GM19463 (cell line): ENCODE results near the gene CTNNBIP1.
A peak's percentile ranks its signal among the peaks of the same experiment; 100 is the strongest.

Source experiments
- ATAC-seq: cut with Tn5 transposase; IDR thresholded peaks from one replicate; pipeline ENCODE4 v1.9.1; 2021; ENCODE audit warnings: mild to moderate bottlenecking, moderate library complexity; ENCODE audit not compliant: unreplicated experiment

CTNNBIP1 gene

DNA sequence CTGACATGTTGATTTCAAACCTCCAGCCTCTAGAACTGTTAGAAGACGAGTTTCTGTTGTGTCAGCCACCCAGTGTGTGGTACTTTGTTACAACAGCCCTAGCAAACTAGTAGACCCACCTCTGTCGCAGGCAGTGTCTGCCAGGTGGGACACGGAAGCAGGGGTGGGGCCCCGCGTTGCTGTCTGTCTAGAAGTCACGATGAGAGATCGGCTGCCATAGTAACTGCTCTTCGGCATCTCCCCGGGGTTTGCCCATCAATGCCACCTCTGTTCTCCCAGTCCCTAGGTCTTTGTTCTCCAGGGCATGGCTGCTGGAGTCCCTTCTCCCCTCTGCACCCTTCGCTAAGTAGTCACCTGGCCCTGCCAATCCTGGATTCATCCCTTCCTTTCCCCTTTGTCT, 71.1 kb downstream of the CTNNBIP1 start:
- ATAC-seq: no peak

DNA sequence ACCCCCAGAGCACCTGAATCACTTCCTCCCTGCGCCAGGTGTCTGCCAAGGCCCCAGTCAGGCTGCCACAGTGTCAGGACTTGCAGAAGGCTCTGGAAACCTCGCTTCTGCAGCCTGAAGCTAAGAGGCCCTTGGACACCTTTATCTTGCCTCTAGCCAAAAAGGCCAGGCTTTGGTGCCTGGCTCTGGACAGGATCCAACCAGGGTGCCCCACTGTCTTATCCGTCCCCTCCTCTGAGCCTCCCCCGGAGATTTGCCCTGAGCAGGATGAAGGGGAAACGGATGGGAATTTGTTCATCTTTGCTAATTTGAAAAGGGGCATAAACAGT, 73.5 kb downstream of the CTNNBIP1 start:
- ATAC-seq: no peak

DNA sequence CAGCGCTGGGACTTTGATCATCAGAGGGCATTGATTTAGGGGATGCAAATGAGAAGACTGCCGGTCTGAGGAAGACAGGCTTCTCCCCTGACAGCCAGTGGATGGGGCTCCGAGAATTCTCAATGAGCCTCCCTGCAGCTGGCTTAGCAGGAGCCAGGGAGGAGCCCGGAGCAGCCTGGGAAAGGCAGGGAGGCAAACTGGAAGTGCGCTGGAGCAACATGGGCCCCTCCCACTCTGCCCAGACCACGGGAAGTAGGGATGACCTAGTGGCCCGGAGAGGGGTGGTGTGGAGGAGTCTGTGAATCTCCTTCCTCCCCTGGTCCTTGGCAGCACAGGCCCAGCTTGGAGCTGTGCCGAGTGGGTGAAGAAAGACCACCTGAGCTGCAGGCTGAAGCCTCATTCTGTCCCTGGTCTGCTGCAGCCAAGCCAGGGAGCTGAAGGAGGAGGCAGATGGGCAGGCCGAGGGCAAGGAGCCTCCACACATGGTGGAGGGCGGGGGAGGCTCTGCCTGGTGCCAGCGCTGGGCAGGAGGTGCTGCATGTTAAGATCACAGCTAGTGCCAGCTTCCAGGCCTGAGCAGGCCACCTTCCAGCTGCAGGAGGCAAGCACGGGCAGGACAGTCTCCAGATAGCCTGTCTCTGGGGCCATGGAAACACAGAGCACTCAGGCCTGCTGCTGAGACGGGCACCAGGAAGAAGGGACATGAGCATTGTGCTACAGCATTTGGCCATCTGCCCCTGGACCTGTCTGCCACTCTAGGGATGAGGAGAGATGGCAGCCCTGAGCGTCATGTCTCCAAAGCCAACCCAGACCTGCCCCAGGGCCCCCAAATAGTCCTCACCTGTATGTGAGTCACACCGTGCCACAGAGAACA, 74.1 kb downstream of the CTNNBIP1 start:
- ATAC-seq: no peak

DNA sequence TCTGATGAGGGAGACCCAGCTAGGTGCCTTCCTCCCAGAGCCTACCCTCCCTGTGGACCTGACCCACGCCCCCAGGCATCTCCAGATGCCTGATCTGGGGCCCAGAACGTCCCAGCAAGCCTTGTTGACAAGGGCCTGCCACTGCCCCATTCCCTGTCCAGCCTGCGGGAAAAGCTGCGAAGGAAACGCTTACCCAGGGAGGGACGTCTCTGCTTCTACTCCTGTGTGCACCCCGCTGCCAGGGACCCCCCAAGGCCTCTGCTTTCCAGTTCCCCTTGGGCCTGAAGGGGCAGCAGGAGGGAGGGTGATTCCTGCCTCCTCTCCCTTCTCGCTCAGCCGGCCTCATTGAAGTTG, 74.7 kb downstream of the CTNNBIP1 start:
- no peak for ATAC-seq

DNA sequence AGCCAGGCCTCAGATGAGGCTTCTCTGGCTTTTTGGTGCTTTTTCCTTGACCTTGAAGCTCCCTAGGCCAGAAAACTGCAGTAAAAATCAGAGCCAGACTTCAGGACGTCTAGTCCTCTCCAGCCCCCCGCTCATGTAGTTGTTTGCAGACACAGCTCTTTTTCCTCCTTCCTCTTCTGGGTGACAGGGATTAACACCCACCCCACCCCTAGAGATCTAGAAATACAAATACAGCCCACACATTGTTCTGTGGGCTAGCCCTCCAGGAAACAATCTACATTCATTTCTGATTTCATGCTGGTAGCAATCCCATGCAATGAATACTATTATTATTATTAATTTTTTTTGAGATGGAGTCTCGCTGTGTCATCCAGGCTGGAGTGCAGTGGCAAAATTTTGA, 76.4 kb downstream of the CTNNBIP1 start:
- no peak for ATAC-seq

DNA sequence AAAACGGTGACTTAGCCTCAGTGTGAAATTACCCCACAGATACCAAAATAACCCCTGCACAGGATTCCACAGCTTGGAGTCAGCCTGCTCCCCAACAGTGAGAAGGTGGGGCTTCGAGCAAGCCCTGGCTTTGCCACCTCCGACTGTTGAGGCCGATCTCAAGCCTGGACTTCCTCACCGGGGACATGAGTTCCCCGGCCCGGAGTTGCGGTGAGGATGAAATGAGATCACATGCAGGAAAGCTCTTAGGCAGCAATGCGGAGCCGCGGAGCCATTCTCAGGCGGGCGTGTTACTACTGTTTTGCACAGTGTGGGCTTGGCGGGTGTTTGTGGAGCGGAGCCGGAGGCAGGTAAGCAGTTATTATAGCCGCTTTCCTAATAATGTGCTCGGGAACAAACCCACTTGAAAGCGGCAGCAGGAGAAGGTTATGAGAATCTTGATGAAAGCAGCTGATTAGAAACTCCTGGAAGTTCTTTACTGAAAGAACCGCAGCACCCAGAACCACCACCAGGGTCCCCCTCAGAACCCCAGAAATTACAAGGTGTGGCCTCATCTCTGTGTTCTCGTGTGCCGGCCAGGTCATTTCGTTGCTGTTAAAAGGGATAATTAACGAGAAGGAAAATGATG, 82.4 kb downstream of the CTNNBIP1 start:
- ATAC-seq: no peak

DNA sequence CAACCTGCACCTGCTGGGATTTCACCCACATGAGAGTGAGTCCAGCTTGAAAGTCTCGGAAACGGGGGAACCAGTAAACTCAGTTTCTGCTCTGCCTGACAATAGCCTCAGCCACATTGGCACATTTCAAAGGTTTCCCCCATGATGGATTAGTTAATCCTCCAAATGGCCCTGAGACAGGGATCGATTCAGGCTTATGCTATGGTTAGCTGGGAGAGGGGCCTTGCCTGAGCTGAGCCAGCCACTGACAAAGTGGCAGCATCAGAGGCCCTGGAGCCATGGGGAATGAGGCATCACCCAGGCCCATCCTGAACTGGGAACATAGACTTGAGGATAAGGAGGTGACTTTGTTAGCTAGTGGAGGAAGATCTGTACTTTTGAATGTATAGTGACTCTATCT, 83.5 kb downstream of the CTNNBIP1 start:
- ATAC-seq: no peak

DNA sequence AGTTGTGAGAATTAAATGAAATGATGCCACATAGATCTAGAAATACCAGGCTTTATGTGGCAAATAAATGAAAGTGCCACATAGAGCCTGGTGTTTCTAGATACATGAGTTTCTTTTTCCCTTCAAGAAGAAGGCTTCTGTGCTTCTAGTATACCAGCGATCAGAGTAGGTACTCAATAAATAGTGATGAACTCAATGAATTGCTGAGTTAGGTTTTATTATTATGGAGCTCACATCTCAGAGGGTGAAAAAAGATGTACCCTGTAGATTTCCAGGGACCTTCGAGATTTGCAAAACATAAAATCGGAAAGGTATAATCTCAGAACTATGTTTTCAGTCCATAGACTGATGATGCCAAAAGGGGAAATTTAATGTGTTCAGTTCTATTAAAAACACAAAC, 84.0 kb downstream of the CTNNBIP1 start:
- ATAC-seq: no peak

DNA sequence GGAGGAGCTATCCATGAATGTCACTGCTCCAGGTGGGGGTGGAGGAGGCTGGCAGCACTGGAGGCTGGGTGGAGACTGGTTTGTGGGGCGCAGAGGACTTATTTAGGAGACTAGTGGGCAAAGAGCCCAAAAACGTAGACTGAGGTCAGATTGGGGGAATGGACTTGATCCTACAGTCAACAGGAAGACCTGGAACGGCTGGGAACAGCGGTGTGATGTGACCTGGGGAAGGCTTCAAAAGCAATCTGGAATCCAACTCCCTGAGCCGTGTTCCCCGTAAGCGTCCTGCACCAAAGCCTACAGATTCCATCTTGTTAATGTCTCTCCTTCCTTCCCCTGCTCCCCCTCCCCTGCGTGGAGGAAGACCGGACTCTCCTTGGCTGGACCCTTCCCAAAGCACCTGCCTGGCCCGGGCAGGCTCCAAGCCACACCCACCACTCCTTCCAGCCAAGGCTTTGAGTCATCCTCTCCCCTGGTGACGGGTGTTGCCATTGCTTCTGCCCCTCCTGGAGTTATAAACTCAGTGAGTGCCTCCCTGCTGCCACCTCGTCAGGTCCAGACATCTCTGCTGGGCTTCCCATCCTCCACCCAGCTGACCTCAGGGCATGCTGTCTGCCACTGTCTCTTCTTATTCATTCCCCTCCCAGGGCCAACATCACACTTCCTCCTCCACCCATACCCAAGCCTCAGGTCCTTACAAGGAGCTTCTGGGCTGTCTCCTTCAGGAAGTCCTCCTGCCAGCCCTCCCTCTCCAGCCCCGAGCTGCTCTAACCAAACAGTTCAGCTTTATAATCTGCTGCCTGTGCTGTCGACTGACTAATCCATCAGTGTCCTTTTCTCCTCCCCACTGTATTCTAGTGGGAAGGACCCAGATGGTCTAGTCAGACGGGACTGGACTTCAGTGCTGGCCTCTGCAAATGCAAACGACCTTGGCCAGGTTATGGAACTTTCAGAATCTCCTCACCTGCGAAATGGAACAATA, 84.7 kb downstream of the CTNNBIP1 start:
- no peak for ATAC-seq

DNA sequence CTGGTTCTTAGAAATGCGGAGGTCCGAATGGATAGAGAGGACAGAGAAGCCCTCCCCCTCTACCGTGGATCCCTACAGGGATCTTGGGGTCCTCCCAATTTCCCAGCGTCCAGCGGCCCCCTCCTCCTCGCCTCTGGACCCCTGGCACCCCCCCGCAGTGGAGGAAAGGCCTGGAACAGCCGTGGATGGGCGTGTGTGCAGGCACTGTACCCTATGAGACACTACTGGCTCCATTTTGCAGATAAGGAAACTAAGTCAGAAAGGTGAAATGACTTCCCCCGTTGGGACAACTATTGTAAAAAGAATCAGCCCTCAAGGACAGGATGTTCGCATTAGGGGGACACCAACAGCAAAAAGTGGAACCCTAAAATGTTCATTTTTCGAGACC, 85.4 kb downstream of the CTNNBIP1 start:
- ATAC-seq: no peak

DNA sequence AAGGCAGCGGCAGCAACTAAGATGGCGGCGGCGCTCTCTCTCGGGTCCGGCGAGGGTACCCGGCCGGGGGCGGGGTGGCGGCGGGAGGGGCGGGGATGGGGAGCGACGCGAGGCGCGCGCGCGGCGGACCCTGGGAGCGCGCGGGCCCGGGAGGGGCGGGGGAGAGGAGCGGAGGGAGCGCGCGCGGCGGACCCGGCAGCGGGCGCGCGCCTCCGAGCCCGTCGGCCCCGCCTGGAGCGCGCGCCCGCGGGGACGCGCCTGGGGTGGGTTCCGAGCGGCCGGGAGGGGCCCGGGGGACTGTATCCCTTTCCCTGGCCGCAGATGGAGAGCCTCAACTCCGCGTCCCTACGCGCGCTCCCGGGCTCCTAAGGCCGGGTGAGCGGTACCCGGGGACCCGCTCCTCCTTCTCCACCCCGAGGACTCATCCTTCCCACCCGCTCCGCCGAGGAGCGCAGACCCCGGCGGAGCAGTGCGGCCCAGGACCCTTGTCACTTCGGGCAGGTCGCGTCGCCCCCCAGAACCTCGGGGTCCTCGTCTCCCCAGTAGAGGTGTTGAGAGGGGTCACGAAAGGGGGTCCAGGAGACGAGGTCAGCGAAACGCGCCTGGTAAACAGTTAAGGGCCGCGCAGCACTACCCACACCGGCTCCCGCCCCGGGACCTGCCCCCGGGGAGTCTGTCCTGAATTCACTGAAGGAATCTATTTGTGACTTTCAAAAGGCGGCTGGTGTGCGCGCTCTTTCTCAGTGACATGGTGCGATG, 85.9 kb downstream of the CTNNBIP1 start, which contains the start of gene CLSTN1:
Gene CLSTN1, minus strand, starts transcription at position 23 of the 759 bp plus-strand sequence. CDS start 232 bp downstream, outside the sequence.
- peak; percentile 53 for ATAC-seq

DNA sequence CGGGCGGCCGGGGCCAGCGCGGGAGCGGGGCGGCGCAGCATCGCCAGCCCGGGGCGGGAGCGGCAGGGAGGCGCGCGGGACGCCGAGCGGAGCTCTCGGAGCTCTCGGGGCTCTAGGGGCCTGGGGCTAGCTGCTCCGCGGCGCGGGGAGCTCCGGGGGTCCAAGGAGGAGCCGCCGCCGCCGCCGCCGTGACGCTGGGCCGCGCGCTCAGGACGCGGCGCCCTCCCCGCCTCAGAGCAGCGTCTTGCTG, 86.5 kb downstream of the CTNNBIP1 start:
- peak; percentile 13 for ATAC-seq

DNA sequence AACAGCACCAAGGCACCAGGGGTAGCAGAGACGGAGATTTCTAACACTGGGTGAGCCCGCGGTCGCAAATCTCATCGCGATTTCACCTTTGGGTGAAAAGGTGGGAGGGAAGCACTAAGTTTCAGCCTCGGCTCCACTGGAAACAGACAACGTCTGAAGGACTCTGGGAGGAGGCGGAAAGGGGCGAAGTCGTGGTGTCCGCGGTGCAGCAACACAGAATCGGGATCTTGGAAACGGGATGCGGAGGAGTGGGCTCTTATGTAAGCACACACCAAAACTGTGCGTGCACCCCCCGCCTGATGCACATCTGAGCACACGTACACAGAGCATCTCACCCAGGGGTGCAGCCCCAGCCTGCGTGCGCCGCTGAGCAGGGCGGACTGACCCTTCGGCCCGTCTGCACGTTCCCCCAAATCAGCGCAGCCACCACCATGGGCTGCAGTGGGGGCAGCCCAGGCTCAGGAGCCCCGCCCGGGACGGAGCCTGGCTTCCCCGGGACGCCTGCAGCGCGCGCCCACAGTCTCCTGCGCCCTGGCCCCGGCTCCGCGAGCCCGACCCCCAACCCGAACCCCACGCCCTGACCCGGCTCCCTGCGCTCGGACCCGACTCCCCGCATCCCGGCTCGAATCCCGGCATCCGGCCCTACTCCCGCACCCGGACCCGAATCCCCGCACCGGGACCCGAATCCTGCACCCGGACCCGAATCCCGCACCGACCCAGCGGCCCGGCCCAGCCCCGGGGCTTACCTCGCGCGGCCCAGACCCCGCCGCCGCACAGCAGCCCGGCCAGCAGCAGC, 87.0 kb downstream of the CTNNBIP1 start:
- no peak for ATAC-seq

DNA sequence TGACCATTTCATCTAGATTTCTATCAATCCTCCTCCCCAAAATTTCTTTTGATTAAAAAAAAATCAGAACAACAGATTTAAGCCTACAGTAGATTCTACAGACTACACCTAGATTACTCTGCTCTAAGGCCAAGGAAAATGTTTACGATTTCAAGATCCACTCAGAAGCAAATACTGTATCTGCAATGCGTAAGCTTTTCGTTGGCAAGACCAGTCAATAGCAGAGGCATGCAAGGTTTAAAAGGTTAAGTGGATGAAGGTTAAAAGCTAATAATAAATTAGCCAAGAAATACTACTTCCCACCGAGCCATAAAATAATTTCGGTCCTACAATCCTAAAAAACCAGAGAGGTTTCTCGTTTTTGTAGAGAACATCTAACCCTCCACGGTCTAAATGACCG, 87.6 kb downstream of the CTNNBIP1 start:
- no peak for ATAC-seq

DNA sequence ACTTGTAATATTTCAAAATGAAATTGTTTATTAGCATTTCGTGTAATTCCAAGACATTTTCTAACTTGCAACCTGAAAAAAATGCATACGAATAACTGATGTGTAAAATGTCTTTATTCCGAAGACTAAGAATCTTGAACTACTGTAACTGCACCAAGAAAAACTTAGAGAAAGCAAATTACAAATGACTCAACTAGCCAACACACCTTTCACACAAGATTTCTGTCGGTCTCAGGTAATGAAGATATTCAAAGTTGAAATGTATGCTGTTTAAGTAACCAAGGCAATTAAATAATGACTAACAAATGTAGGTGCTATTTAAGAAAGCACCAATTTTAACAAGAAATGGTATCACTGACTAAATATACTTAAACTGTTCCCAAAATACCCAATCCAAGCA, 88.4 kb downstream of the CTNNBIP1 start:
- no peak for ATAC-seq

DNA sequence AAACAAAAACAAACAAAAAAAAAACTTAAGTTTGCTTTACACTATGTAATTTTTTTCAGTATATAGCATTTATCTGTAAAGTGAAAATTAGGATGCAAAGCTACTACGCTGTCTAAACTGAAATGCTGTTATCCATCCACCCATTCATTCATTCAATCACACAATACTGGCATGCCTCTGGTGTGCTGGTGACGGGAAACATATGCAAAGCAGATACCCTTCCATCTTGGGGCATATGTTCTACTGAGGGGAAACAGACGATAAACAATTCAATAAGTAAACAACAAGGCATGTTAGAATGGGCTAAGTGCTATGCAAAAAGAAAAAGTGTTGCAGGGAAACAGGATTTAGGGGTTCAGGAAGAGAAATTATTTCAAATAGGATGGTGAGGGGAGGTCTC, 89.5 kb downstream of the CTNNBIP1 start:
- ATAC-seq: no peak

DNA sequence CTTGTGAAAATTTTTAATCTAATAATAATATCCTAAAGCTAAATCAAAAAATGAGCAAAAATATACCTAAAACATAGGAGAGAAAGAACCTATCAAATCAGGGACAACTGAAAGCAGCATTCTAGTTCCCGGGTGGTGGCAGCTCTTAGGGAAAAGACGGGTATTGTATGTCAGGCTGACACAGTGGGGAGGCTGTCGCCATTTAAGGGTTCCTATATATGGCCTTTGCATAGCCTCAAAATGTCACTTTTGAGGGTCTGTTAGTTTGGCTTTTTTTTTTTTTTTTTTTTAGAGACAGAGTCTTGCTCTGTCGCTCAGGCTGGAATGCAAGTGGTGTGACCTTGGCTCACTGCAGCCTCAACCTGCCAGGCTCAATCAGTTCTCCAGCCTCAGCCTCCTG, 92.3 kb downstream of the CTNNBIP1 start:
- ATAC-seq: no peak

DNA sequence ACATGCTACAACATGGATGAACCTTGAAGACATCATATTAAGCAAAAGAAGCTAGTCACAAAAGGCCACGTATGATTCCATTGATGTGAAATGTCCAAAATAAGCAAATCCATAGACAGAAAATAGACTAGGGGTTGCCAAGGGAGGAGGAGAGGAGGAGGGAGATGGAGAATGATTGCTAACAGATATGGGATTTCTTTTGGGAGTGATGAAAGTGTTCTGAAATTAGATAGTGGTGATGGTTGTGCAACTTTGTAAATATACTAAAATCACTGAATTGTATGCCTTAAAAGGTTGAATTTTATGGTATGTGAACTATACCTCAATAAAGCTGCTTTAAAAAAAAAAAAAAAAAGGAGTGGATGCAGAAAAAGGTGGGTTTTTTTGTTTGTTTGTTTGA, 93.9 kb downstream of the CTNNBIP1 start:
- ATAC-seq: no peak

DNA sequence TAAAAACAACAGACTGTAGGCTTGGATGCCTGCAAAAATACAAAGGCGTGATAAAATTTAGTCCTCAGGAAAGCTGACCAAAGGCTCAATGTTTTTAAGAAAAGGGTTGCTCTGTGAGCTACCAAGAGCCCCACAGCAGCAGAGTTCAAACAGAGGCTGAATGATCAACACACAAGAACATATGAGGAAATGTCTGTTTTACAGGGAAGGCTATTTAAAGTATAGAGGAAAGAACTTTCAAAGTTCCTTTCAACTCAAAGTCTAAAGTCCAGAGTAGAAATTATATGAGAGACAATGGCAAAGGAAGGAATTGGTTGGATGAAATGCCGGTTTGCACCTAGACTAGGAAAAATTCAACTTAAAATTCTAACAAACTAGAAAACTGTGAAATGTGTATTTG, 94.9 kb downstream of the CTNNBIP1 start:
- no peak for ATAC-seq

DNA sequence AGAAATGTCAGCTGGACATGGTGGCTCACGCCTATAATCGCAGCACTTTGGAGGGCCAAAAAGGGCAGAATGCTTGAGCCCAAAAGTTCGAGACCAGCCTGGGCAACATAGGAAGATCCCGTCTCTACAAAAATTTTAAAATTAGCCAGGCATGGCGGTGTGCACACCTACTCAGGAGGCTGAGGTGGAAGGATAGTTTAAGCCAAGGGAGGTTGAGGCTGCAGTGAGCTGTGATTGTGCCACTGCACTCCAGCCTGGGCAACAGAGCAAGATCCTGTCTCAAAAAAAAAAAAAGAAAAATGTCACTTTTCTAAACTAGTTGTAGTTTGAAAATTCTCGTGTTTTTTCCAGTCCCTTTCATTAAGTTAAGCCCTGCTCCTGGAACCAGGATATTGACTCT, 95.5 kb downstream of the CTNNBIP1 start:
- ATAC-seq: no peak
